PC-9 (cell line): Measurements from ENCODE around the gene OLR1.

Source experiments
- CTCF ChIP-seq: fragments of 200-600 bp; sonication (generic); conservative IDR thresholded peaks from 2 replicates; pipeline ENCODE4 v1.6.1; 2017; ENCODE audit warnings: mixed run types, antibody characterized with exemption, mild to moderate bottlenecking, moderate library complexity
- EZH2 ChIP-seq: fragments of 200-600 bp; sonication (generic); IDR thresholded peaks from 2 replicates; pipeline ENCODE4 v1.8.0; 2017; ENCODE audit warnings: antibody characterized with exemption, low read depth

GRCh38 chr12:10197879-10198278 is 25.9 kb upstream of the OLR1 start:
- TF ChIP-seq CTCF, result no peak
- no peak for TF ChIP-seq EZH2
